Measurements from ENCODE around the gene ZNF786.
A peak's percentile ranks its signal among the peaks of the same experiment; 100 is the strongest.

ZNF786 gene

DNA sequence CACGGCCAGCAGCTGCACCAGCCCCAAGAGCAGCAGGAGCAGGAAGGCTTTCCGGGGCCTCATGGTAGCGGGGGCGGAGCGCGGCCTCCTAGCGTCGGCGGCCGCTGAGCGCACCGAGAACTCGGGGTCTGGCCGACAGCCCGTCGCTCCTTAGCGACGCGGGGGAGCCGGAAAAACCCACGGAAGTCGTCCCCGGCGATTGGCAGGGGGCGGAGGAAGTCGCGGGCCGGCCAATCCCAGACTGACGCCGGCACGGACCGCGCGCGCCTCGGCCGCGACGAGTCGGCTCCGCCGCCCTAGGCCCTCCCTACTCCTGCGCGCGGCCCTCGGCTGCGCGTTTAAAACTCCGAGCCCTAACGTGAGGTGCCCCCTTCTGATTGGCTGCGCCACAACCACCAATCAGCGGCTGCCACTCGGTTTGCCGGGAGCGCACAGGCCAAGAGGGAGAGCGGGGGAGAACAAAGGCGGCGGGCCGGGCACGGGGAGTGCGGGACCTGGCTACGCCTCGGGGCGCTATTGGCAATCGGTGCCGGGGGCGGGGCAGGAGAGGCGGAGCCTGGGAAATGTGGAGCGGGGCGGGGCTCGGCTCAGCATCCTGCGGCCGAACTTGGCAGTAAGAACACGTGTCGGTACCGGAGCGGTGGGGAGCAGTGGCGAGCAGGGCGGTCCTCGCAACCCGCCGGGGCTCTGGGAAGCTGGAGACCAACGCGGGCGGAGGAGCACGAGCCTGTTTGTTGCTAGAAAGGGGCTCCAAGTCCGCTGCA is 62.0 kb downstream of the ZNF786 start, which contains the start of gene PDIA4:
Gene PDIA4 (minus strand): TSS at position 160 of the 764 bp plus-strand sequence. CDS start 97 bp downstream, at position 63.
- peak within 1 kb of the TSS; percentile 81 for H3K4me3 ChIP-seq (ENCODE audit: low read depth, low read length)
- H3K27ac ChIP-seq (ENCODE audit: low read depth, low read length), result peak within 1 kb of the TSS; percentile 97
- H3K9ac ChIP-seq (ENCODE audit: low read depth, low read length), result peak within 1 kb of the TSS; percentile 88

GRCh38 chr7:149027611-149028345 is 62.7 kb downstream of the ZNF786 start:
- no peaks in the 10 kb centered on the region for H3K9me3 ChIP-seq (ENCODE audit: control insufficient read depth, insufficient read depth, low read length)

More for the DNA sequence above, 62.0 kb downstream of the ZNF786 start, which contains the start of gene PDIA4:
- H3K36me3 ChIP-seq (ENCODE audit: control insufficient read depth, insufficient read depth, low read length), result peaks cover 7% of the 10 kb centered on the region
- no peaks in the 10 kb centered on the region for H3K9me3 ChIP-seq (ENCODE audit: control insufficient read depth, insufficient read depth, low read length)
- H3K27me3 ChIP-seq (ENCODE audit: control insufficient read depth, insufficient read depth, low read length), result no peaks in the 10 kb centered on the region
- H3K4me1 ChIP-seq (ENCODE audit: control insufficient read depth, insufficient read depth, low read length), result peaks cover 29% of the 10 kb centered on the region

GRCh38 chr7:149027055-149027454 is 63.5 kb downstream of the ZNF786 start:
- Histone ChIP-seq H3K27me3 (ENCODE audit: control insufficient read depth, insufficient read depth, low read length) (no peaks in the 10 kb centered on the region), H3K27ac (ENCODE audit: low read depth, low read length) (no peak overlapping the region), H3K4me1 (ENCODE audit: control insufficient read depth, insufficient read depth, low read length) (peaks cover 42% of the 10 kb centered on the region), H3K9me3 (ENCODE audit: control insufficient read depth, insufficient read depth, low read length) (no peaks in the 10 kb centered on the region), H3K9ac (ENCODE audit: low read depth, low read length) (peak overlapping the region; percentile 88; the same call in 1 of the 2 replicates), H3K4me3 (ENCODE audit: low read depth, low read length) (peak overlapping the region; percentile 81), H3K36me3 (ENCODE audit: control insufficient read depth, insufficient read depth, low read length) (peaks cover 7% of the 10 kb centered on the region)

More at GRCh38 chr7:149027611-149028345, 62.7 kb downstream of the ZNF786 start:
- H3K9ac ChIP-seq (ENCODE audit: low read depth, low read length), result peak overlapping the region; percentile 88
- peaks cover 37% of the 10 kb centered on the region for H3K4me1 ChIP-seq (ENCODE audit: control insufficient read depth, insufficient read depth, low read length)
- peak overlapping the region; percentile 81 for H3K4me3 ChIP-seq (ENCODE audit: low read depth, low read length)
- H3K36me3 ChIP-seq (ENCODE audit: control insufficient read depth, insufficient read depth, low read length), result peaks cover 7% of the 10 kb centered on the region
- peak overlapping the region; percentile 97 for H3K27ac ChIP-seq (ENCODE audit: low read depth, low read length)
- H3K27me3 ChIP-seq (ENCODE audit: control insufficient read depth, insufficient read depth, low read length), result no peaks in the 10 kb centered on the region

GRCh38 chr7:149023662-149024061 is 66.9 kb downstream of the ZNF786 start:
- Histone ChIP-seq H3K4me1 (ENCODE audit: control insufficient read depth, insufficient read depth, low read length) (peaks cover 40% of the 10 kb centered on the region), H3K27me3 (ENCODE audit: control insufficient read depth, insufficient read depth, low read length) (no peaks in the 10 kb centered on the region), H3K9ac (ENCODE audit: low read depth, low read length) (no peak overlapping the region), H3K27ac (ENCODE audit: low read depth, low read length) (peak overlapping the region; percentile 54), H3K9me3 (ENCODE audit: control insufficient read depth, insufficient read depth, low read length) (no peaks in the 10 kb centered on the region), H3K4me3 (ENCODE audit: low read depth, low read length) (no peak overlapping the region), H3K36me3 (ENCODE audit: control insufficient read depth, insufficient read depth, low read length) (peaks cover 31% of the 10 kb centered on the region)

GRCh38 chr7:149022756-149023360 is 67.7 kb downstream of the ZNF786 start:
- no peak overlapping the region for H3K4me3 ChIP-seq (ENCODE audit: low read depth, low read length)
- peaks cover 40% of the 10 kb centered on the region for H3K4me1 ChIP-seq (ENCODE audit: control insufficient read depth, insufficient read depth, low read length)
- peak overlapping the region; percentile 54 for H3K27ac ChIP-seq (ENCODE audit: low read depth, low read length)
- H3K9me3 ChIP-seq (ENCODE audit: control insufficient read depth, insufficient read depth, low read length), result no peaks in the 10 kb centered on the region
- H3K36me3 ChIP-seq (ENCODE audit: control insufficient read depth, insufficient read depth, low read length), result peaks cover 37% of the 10 kb centered on the region
- no peaks in the 10 kb centered on the region for H3K27me3 ChIP-seq (ENCODE audit: control insufficient read depth, insufficient read depth, low read length)
- no peak overlapping the region; the same call in 1 of the 2 replicates for H3K9ac ChIP-seq (ENCODE audit: low read depth, low read length)

DNA sequence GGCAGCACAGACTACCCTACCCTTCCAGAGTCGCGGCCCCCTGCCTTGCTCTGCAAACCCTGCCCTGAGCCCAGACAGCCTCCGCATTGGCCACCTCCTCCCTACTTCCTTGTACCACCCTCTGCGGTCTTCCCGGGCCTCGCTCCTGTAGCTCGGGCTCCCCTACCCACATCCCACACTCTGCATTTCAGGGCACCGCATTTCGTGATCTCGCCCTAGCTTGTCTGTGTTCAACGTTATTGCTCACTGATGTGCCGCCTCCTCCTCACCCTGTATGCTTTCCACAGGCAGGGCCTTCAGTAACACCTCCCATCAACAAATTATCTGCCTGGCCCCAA is 68.8 kb downstream of the ZNF786 start:
- Histone ChIP-seq H3K9me3 (ENCODE audit: control insufficient read depth, insufficient read depth, low read length) (no peaks in the 10 kb centered on the region), H3K36me3 (ENCODE audit: control insufficient read depth, insufficient read depth, low read length) (peaks cover 48% of the 10 kb centered on the region), H3K4me3 (ENCODE audit: low read depth, low read length) (no peak overlapping the region), H3K27ac (ENCODE audit: low read depth, low read length) (no peak overlapping the region), H3K27me3 (ENCODE audit: control insufficient read depth, insufficient read depth, low read length) (no peaks in the 10 kb centered on the region), H3K9ac (ENCODE audit: low read depth, low read length) (no peak overlapping the region), H3K4me1 (ENCODE audit: control insufficient read depth, insufficient read depth, low read length) (peaks cover 33% of the 10 kb centered on the region)

DNA sequence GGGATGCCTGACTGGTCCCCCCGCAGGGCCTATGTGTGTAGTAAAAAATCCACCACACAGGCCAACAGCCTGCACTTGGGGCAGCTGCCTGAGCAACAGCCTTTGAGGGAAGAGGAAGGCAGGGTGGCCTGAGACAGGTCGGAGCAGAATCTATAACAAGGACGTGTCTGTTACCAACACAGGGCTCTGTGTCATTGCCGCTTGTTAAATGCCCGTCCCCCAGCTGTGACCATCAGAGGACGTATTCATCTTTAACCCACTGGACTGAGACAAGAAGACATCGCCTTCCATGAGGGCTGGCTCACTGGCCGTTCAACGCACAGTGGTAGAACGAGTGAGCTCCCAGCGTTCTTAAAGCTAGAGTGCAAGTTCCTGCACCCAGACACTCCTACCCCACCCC is 70.0 kb downstream of the ZNF786 start:
- Histone ChIP-seq H3K4me1 (ENCODE audit: control insufficient read depth, insufficient read depth, low read length) (peaks cover 25% of the 10 kb centered on the region), H3K4me3 (ENCODE audit: low read depth, low read length) (no peak overlapping the region), H3K9ac (ENCODE audit: low read depth, low read length) (no peak overlapping the region), H3K27me3 (ENCODE audit: control insufficient read depth, insufficient read depth, low read length) (no peaks in the 10 kb centered on the region), H3K9me3 (ENCODE audit: control insufficient read depth, insufficient read depth, low read length) (no peaks in the 10 kb centered on the region), H3K36me3 (ENCODE audit: control insufficient read depth, insufficient read depth, low read length) (peaks cover 55% of the 10 kb centered on the region), H3K27ac (ENCODE audit: low read depth, low read length) (no peak overlapping the region)
